Endometrium (tissue), 2 donors: ENCODE data around the gene GDAP1L1.
"Not testable (repeated sequence)": the region's sequence is repeated elsewhere in the genome, so short reads cannot be mapped to it uniquely, and the experiment has no call there.

Source experiments
- FAIRE-seq: peaks from 2 replicates; lab custom pipeline; 2012; peaks lifted over from hg19 to GRCh38; lab: Jason Lieb, UNC
- donor health status: control.
- donor health status: control.

Gene GDAP1L1

GRCh38 chr20:44255942-44256341, 8.8 kb downstream of the GDAP1L1 start:
- no peak for FAIRE-seq

GRCh38 chr20:44256961-44257360, 9.9 kb downstream of the GDAP1L1 start:
- FAIRE-seq: no peak

GRCh38 chr20:44258226-44258890, 11.2 kb downstream of the GDAP1L1 start:
- FAIRE-seq: no peak

GRCh38 chr20:44264287-44264686, 17.2 kb downstream of the GDAP1L1 start:
- FAIRE-seq: no peak

- FAIRE-seq: no peak
Observed at GRCh38 chr20:44268802-44269201, 21.7 kb downstream of the GDAP1L1 start.

- FAIRE-seq: no peak
Observed at GRCh38 chr20:44271915-44272663, 25.0 kb downstream of the GDAP1L1 start.

- FAIRE-seq: no peak
Observed at GRCh38 chr20:44273231-44274215, 26.4 kb downstream of the GDAP1L1 start.

GRCh38 chr20:44274303-44275017, 27.4 kb downstream of the GDAP1L1 start:
- FAIRE-seq: no peak

GRCh38 chr20:44279228-44279627, 32.1 kb downstream of the GDAP1L1 start:
- FAIRE-seq: no peak

- no peak for FAIRE-seq
Observed at GRCh38 chr20:44280387-44280786, 33.3 kb downstream of the GDAP1L1 start.

- no peak for FAIRE-seq
Observed at GRCh38 chr20:44282192-44282591, 35.1 kb downstream of the GDAP1L1 start.

- no peak for FAIRE-seq
Observed at GRCh38 chr20:44284032-44284431, 36.9 kb downstream of the GDAP1L1 start.

GRCh38 chr20:44287272-44288097, 40.4 kb downstream of the GDAP1L1 start:
- no peak for FAIRE-seq

GRCh38 chr20:44288252-44288651, 41.1 kb downstream of the GDAP1L1 start:
- FAIRE-seq: no peak

- no peak for FAIRE-seq
Observed at GRCh38 chr20:44291754-44292153, 44.6 kb downstream of the GDAP1L1 start.

GRCh38 chr20:44296011-44296410, 48.9 kb downstream of the GDAP1L1 start:
- FAIRE-seq: no peak

GRCh38 chr20:44297721-44298120, 50.6 kb downstream of the GDAP1L1 start:
- FAIRE-seq: no peak

- FAIRE-seq: not testable (repeated sequence)
Observed at GRCh38 chr20:44299011-44299535, 52.0 kb downstream of the GDAP1L1 start.

- no peak for FAIRE-seq
Observed at GRCh38 chr20:44301285-44301684, 54.2 kb downstream of the GDAP1L1 start.

- FAIRE-seq: no peak
Observed at GRCh38 chr20:44302026-44302669, 55.0 kb downstream of the GDAP1L1 start.
